HG03342 (cell line): Measurements from ENCODE around the gene PRDM16.

Experiments
- ATAC-seq: cut with Tn5 transposase; IDR thresholded peaks from one replicate; pipeline ENCODE4 v1.9.1; 2021; ENCODE audit warnings: mild to moderate bottlenecking, moderate library complexity; ENCODE audit not compliant: unreplicated experiment

Gene PRDM16

GRCh38 chr1:3327389-3327702, 258.3 kb downstream of the PRDM16 start:
- ATAC-seq, result no peak

- no peak for ATAC-seq
Measured at GRCh38 chr1:3327936-3328590, 259.1 kb downstream of the PRDM16 start.

GRCh38 chr1:3329640-3330281, 260.8 kb downstream of the PRDM16 start:
- no peak for ATAC-seq

DNA sequence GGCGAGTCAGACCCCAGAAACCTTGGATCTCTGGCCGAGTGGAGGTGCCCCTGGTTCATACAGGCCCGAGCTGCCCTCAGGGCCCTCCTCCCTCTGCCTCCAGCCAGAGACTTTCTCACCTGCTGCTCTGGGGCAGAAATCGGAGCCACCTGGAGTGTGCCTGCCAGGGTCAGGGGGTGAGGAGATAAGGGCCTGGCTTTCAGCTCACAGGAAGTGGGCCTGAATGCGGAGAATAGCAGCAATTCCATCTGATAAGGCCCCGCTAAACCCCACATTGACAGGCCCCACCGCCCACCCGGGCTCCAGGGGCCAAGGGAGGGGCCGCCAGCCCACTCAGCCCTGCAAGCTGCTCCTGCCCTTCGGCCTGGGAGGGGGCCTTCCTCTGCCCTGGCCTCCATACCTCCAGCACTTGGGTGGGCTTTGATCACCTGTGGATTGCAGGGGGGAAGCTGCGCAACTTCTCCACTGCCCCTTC, 261.8 kb downstream of the PRDM16 start:
- ATAC-seq, result no peak

GRCh38 chr1:3331564-3331963, 262.6 kb downstream of the PRDM16 start:
- ATAC-seq, result no peak

DNA sequence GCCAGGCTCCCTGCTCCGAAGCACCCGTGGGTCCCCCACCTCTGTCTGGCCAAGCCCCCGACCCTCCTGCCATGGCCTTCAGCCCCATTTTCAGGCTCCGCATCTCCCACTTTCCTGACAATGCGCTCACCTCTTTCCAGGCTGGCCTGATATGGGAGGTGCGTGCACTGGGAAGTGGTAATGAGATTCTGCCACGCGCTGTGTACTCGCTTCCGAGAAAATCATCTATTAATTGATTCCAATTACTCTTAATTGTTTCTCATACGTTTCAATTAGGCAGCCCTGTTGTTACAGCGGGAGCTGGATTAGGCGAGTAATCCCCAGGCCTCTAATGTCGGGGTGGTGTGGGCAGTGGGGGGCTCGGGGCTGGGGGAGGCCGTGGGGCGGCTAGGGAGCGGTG, 263.0 kb downstream of the PRDM16 start:
- ATAC-seq, result no peak

GRCh38 chr1:3332662-3333061, 263.7 kb downstream of the PRDM16 start:
- ATAC-seq, result no peak

- ATAC-seq, result no peak
Measured at GRCh38 chr1:3333903-3334302, 264.9 kb downstream of the PRDM16 start.

- no peak for ATAC-seq
Measured at GRCh38 chr1:3334366-3334765, 265.4 kb downstream of the PRDM16 start.

DNA sequence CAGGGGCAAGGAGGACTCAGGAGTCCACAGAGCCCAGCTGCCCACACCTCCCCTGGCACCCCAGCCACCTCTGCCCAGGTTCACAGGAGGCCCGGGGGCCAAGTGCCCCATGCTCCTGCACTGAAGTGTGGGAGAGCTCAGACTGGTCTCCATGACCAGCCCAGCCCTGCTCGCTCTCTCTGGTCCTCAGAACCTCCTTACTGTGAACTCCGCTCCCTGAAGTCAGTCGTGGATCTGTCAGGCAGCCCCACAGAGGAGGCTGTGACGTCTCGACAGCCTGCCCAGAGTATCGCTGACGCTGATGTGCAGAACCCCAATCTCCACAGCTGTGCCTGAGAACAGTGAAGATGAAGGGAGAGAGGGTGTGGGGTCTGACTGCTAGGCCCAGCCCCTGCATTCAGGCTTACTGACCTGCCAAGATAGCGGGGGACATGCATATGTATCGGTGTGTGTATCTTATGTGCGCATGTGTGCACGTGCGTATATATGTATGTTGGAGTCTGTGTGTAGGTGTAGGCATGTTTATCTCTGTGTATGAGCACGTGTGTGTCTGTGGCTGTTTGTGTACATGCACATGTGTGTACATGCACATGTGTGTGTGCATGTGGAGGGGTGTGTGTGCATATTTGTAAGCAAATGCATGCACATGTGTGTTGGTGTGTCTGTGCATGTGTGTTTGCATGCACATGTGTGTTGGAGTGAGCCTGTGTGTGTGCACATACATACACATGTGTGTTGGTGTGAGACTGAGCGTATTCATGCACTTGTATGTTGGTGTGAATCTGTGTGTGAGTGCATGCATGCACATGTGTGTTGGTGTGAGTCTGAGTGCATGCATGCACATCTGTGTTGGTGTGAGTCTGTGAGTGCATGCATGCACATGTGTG, 267.0 kb downstream of the PRDM16 start:
- ATAC-seq, result no peak

DNA sequence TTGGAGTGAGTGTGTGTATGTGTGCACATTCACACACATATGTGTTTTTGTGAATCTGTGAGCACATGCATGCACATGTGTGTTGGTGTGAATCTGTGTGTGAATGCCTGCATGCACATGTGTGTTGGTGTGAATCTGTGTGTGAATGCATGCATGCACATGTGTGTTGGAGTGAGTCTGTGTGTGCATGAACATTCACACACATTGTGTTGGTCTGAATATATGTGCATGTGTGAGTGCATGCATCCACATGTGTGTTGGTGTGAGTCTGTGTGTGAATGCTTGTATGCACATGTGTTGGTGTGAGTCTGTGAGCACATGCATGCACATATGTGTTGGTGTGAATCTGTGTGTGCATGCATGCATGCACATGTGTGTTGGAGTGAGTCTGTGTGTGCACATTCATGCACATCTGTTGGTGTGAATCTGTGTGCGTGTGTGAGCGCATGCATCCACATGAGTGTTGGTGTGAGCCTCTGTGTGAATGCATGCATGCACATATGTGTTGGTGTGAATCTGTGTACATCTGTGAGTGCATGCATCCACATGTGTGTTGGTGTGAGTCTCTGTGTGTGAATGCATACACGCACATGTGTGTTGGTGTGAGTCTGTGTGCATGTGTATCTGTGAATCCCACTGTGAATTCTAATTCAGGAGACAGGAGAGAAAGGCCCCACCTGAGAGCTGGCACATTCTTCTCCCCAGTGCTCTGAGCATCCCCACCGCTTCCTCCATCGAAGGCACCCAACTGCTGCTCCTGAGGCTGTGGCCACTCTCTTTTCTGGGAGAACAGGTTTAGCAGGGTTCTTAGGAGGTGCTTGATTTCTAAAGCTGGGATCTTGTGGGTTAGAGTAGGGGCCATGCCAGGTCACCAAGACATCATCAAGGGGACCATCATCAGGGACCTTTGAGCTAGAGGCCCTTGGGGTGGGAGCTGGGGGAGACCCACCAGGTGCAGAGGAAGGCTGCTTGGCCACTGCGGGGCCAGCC, 267.9 kb downstream of the PRDM16 start:
- ATAC-seq, result no peak

- no peak for ATAC-seq
Measured at GRCh38 chr1:3337798-3338724, 269.1 kb downstream of the PRDM16 start.

- no peak for ATAC-seq
Measured at GRCh38 chr1:3338725-3339070, 269.7 kb downstream of the PRDM16 start.

DNA sequence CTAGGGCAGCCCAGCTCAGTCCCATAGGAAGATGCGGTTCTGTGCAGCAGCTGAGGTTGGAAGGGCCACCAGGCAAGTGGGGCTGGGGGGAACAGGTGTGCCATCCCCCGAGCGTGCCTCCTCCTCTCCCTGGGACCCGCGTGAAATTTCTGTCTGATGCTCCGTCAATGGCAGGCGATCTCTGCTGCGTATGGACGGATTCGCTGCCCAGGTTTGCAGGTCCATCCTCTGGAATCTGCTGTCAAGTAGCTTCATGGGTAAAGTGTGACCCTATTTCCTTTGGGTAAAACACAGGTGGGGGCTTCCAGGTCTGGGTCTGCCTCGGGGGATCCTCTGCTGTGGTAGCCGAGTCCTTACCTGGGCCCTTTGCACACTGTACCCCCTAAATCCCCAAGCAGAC, 270.9 kb downstream of the PRDM16 start:
- ATAC-seq, result no peak

DNA sequence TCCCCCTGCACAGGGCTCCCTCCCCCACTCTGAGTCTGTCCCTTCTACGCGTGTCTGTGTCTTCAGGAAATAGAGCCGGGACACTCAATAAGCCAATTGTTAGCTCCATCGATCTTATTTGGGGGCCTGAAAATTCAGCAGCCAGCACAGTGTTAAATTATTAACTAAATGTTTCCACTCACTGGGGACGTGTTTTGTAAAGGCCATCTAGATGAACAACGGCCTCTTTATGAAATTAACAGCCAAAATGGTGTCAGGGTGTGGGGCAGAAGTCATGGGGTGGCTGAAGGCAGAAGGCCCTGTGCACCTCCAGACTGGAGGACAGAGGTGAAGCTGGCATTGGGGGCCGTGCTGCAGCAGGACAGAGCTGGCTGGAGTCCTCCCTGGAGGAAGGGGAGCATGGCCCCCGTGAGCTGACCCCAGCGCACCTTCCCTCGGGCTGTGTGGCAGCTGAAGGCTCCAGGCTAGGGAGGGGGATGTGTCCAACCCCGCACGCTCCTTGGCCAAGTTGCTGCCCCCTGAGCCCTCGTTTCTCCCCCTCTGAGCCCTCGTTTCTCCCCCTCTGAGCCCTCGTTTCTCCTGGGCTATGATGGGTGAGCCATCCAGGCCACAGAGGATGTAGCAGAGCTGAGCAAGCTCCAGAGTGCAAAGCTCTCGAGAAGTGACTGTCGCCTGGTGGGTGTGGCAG, 271.7 kb downstream of the PRDM16 start:
- no peak for ATAC-seq

DNA sequence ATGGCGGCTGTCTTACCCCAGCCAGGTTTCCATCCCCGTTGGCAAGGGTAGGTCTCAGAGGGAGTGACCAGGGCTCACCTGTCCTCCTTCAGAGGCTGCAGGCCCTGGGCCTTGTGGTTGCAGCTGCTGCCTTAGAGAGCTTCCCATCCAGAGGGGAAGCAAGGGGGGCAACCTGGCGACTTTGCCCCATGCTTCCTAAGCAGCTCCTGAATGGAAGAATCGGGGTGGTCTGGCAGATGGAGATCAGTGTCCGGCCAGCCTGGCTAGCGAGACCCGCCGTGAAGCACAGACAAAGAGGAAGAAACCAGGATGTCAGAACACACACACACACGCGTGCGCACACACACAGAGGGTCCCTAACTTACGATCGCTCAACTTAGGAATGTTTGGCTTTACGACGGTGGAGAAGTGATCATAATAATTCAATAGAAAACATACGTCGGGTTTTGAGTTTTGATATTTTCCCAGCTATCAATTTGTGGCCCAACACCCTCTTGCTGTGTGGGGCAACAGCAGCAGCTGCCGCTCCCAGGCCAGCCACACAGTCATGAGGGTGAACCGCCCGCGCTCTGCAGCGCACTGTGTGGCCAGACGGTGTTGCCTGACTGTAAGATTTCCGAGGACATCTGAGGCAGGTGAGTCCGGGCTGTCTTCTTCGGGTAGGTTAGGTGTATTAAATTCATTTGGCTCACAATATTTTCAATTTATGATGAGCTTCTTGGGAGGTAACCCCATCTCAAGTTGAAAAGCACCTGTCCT, 272.4 kb downstream of the PRDM16 start:
- ATAC-seq, result no peak

DNA sequence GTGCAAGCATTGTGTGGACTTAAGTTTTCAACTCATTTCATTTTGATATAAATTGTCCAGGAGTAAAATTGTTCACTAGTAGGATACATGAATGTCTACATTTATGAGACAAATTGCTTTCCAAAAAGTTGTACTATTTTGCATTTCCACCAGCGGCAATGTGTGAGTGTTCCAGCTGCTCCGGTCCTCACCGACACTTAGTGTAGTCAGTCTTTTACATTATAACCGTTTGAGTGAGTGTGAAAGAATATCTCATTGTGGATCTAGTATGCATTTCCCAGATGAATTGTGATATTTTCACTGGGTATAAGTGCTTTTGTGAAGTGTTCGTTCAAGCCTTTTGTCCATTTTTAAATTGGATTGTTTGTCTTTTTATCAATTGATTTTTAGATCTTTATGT, 274.0 kb downstream of the PRDM16 start:
- ATAC-seq, result no peak

DNA sequence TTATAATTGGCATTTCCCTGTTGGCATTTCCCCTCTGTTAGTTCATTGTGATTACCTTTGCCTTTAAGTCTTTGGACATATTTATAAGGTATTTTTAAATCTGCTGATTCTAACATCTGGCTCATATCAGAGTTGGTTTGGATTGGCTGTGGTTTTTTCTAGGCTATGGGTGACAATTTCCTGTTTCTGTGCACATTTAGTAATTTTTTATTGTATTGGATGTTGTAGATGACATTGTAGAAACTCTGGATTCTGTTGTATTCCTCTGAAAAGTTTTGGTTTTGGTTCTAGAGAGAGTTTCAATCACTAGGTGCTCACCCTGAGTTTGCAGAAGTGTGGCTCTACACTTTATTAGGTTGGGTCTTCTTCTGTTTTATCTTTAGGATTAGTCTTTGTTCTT, 275.4 kb downstream of the PRDM16 start:
- no peak for ATAC-seq
